Stimulated activated CD4-positive, alpha-beta T cell treated with anti-CD3 and anti-CD28 coated beads, TNF-alpha, amount 100 ng/mL, for 48 hours (primary cell): Measurements from ENCODE around the gene SMIM5.
A peak's percentile ranks its signal among the peaks of the same experiment; 100 is the strongest.

Source experiments
- DNase-seq, 3 donors: peaks; one replicate each; pipeline ENCODE4 v3.0.0-alpha.2; 2020; ENCODE audit warnings: low read depth in 3 of 3

SMIM5 gene

DNA sequence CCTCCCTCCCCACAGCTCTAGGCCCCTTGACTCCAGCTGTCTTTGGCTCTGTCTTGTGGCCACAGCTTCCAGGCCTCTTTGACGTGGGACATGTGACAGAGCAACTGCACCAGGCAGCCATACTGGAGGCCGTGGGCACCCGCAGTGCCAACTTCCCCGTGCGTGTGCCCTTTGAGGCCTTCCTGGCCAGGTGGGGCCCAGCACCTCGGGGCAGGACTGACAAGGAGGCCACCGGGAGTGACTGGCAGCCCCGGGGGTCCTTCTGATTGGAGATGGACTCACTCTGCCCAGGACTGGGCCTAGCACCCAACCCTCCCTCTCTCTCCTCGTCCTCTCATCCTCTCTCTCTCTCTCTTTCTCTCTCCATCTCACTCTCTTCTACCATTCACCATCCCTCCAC lies 30.1 kb upstream of the SMIM5 start:
- DNase-seq = no peak

DNA sequence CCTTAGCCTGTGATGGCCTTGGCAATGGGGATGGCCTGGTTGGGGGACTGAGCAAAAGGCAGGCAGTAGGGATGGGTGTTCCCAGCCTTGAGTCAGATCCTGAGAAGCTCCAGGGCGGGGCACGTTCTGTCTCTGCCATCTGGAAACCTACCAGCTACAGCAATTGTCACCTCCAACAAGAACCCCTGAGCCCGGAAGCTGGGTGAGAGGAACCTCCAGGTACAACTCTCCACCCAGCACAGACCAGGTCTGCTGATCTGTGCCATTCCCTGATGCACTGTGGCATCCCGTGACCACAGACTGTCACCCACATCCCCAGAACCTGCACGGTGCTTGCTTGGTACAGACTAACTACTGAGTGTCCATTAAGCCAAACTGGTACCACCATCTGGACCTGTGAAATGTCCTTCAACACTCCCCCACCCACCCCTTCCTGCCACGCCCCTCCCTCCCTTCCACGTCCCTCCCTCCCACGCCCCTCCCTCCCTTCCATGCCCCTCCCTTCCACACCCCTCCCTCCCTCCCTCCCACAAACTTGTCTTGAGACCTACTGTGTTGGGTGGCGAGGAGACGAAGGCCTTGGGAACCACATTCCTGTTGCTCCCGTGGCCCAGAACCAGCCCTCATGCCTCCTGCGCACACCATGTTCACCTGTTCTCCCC lies 29.1 kb upstream of the SMIM5 start:
- no peak for DNase-seq

DNA sequence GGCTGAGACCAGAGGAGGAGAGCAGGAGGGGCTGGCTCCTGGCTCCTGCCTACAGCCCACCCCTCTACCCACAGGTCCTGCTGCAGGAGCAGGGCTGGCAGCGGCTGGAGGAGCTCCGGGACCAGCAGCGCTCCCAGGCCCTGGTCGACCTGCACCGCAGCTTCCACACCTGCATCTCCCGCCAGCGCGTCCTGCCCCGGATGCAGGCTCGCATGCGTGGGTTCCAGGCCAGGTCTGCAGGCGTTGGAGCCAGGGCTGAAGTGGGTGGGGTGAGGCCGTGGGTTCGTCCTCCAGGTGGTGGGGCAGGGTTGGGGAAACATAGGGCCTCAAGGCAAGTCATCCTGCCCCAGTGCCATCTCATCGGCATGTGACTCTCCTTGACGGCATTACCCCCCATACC lies 27.4 kb upstream of the SMIM5 start:
- no peak for DNase-seq

DNA sequence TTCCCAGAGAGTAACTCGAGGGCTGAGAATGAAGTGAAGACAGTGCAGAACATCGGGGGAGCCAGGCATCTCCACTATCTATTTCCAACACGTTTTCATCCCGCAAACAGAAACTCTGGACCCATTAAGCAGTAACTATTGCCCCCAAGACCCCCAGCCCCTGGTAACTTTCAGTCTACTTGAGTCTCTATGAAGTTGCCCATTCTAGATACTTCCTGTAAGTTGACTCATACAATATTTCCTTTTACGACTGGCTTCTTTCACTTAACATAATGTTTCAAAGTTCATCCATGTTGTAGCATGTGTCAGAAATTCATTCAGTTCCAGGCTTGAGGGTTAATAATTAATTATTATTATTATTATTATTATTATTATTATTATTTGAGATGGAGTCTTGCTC lies 26.1 kb upstream of the SMIM5 start:
- DNase-seq = no peak

DNA sequence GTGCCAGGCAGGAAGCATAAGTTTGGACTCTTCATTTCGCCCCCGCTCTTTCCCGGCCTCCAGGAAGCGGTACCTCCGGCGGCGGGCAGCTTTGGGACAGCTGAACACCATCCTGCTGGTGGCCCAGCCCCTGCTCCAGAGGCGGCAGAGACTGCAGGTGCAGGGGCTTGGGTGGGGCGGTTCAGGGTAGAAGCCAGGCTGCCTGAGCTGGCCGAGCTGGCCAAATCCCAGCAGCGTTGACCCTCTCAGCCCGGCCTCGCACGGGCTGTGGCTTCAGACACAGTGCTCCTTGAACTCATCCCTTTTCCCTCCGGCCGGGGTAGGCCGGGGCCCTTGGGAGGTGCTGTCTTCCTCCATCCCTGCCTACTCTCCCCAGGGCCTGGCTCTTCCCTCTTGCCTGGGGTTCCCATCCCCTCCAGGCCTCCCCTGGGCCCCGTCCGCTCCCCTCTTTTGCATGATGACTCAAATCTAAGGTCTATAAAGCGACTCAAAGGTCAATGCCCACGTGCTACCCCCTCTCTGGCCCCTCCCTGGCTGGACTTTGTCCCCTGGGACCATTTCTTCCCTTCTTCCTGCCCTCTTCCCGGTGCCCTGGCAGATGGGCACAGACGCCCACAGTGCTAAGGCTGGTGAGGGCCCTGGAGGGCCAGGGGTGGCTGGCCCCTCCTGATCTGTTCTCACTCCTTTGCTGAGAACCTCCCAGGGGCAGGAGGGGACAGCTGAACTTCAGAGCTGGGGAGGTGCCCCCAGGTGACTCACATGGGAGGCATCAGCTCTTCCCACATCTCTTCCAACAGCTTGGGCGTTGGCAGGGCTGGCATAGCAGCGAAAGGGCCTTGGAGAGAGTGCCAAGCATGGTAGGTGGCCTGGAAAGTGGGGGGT lies 22.9 kb upstream of the SMIM5 start:
- DNase-seq = no peak

DNA sequence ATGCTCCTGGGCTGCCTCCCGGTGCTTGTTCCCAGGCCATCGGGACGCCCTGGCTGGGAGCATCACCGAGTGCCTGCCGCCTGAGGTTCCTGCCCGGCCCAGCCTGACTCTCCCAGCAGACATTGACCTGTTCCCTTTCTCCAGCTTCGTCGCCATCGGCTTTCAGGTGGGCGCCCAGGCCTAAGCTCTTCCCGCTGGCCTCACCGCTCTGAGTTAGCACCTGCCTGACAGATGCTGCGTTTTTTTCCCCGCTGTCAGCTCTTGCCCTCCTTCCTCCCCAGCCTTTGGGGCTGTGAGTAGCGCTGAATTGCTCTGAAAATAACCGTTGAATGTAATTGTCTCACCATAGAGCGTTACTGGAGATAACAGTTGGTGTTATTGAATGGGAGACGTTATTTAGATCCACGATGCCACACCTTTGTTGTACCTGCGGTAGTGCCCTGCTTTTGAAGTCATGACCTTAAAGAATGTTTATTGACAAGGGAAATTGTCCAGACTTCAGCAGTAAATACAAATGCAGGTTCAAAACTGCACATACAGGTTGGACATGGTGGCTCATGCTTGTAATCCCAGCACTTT lies 21.3 kb upstream of the SMIM5 start:
- DNase-seq = no peak

DNA sequence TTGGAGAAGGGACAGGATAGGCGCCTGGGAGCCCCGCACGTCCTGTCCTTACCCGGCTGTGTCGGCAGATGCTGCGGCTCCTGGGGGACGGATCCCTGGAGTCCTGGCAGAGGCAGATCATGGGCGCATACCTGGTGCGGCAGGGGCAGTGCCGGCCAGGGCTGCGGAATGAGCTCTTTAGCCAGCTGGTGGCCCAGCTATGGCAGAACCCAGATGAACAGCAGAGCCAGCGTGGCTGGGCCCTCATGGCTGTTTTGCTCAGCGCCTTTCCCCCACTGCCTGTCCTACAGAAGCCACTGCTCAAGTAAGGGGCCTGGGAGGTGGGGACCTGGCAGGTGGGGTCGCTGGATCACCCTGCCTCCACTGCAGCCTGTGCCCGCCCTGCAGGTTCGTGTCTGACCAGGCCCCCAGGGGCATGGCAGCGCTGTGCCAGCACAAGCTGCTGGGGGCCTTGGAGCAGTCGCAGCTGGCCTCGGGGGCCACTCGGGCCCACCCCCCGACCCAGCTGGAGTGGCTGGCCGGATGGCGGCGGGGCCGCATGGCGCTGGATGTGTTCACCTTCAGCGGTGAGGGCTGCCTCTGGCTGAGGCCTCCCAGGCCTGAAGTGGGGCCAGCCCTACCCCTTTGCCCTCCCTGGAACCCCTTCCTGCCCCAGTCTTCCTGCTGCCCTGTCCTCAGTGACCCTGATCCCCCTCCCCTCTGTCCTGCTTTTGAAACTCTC lies 20.2 kb upstream of the SMIM5 start:
- DNase-seq = no peak

DNA sequence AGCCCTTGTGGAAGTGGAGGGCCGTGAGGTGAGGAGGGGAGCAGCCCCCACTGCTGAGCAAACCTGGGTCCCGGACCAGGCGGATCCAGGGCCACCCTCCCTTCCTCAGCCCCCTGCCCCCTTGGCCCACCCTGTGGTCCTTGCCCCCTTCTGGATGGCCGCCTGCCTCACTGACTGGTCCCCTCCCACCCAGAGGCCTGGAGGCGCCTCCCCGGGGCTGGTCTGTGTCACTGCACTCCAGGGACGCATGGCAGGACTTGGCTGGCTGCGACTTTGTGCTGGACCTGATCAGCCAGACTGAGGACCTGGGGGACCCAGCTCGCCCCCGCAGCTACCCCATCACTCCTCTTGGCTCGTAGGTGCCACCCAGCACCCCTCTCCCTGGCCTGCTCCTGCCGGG lies 19.2 kb upstream of the SMIM5 start:
- no peak for DNase-seq

DNA sequence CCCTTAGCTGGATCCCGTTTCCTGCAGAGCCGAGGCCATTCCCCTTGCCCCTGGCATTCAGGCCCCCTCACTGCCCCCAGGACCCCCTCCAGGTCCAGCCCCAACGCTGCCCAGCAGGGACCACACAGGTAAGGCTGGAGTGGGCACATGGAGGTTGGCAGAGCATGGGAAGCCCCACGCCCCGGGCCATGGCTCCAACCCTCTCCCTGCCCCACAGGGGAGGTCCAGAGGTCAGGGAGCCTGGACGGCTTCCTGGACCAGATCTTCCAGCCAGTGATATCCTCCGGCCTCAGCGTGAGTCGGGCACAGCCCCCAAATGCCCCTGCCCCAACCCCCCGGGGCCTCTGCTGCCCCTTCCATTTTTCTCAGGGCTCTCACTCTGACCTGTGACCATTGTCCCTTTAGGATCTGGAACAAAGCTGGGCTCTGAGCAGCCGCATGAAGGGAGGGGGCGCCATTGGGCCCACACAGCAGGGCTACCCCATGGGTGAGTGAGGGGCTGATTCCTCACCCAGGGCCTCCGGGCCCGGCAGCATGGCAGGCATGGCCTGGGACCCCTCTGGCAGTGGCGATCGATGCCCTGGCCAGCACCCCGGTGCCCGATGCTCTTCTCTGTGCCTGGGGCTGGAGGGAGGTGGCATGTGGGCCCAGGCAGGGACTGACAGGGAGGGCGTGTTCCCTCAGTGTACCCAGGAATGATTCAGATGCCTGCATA lies 18.5 kb upstream of the SMIM5 start:
- no peak for DNase-seq

DNA sequence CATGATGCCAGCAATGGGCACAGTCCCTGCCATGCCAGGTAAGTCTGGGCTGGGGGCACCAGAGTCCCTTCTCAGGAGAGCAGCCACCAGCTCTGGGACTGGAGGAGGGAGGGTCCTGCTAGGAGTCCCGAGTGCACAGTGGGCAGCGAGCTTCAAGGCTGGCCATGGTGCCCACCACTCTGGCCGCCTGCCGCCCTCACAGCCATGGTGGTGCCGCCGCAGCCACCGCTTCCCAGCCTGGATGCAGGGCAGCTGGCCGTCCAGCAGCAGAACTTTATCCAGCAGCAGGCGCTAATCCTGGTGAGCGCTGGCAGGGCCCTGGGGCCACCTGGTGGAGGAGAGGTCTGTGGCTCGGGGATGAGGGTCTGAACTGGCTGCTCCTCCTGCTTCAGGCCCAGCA lies 17.9 kb upstream of the SMIM5 start:
- no peak for DNase-seq

DNA sequence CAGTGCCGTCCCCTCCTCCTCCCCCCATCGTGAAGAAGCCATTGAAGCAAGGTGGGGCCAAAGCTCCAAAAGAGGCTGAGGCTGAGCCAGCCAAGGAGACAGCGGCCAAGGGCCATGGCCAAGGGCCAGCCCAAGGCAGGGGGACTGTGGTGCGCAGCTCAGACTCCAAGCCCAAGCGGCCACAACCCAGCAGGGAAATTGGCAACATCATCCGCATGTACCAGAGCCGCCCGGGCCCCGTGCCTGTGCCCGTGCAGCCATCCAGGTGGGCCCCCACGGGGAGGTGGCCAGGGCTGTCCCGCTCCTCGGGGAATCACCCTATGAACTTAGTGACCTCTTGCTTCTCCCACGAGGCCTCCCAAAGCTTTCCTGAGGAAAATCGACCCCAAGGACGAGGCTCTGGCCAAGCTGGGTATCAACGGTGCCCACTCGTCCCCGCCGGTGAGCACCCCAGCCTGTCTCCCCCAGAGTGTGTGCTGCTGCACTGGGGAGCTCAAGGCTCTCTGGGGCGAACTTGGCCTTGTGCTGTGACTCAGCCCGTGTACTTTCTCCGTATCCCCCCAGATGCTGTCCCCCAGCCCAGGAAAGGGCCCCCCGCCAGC lies 16.6 kb upstream of the SMIM5 start:
- DNase-seq = no peak

DNA sequence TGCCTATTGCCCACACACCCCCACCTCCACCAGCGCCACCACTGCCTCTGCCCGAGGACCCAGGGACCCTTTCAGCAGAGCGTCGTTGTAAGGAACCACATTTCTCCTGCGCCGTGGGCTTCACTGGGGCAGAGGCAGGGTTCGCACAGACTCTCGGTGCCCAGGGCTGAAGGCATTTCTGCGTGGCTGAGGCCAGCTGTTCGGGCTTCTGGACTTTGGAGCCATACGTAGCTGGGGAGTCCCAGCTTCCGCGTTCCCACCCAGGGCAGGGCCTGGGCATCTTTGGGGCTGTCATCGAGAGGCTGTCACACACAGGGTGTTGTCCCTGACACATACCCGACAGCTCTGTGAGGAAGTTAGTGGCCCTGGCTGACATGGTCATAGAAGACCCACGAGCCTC lies 16.0 kb upstream of the SMIM5 start:
- DNase-seq = no peak

DNA sequence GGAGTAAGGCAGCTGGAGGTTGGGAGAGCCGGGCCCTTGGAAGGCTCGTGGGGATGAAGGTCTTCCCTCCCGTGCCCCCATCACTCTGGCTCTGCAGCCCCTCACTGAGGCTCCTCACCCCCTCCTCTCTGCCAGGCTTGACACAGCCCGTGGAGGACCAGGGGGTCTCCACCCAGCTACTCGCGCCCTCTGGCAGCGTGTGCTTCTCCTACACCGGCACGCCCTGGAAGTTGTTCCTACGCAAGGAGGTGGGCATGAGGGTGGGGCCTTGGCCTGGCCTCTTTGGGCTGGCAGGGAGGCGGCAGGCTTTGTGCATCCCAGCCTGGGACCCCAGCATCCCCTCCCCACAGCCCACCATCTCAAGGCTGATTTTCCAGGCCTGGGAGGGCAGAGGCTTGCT lies 15.6 kb upstream of the SMIM5 start:
- no peak for DNase-seq

DNA sequence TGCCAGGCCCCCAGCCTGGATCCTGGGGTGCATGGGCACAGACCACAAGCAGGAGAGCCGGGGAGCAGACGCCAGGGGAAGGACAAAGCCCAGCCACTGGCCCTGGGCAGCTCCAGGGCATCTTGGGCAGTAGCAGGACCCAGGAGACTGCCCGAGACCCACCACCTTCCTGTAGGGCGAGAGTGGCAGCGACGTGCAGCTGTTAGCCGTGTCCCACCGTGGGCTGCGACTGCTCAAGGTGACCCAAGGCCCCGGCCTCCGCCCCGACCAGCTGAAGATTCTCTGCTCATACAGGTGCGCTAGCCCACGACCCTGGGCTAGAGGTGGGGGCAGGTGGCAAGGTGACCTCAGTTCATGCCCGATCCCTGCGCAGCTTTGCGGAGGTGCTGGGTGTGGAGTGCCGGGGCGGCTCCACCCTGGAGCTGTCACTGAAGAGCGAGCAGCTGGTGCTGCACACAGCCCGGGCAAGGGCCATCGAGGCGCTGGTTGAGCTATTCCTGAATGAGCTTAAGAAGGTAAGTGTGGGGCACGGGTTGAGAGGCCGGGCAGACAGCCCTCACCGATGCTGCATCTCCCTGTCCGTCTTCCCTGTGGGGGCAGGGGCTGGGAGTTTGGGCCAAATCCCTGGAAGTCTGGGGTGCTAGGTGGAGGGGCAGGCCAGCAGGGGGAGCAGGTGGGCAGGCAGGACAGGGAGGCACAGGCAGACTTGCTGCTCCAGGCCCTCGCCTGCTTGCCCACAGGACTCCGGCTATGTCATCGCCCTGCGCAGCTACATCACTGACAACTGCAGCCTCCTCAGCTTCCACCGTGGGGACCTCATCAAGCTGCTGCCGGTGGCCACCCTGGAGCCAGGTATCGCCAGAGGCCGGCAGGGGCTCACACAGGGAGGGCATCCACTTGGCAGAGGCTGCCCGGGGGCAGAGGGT lies 13.5 kb upstream of the SMIM5 start:
- peak in 1 of 3 donors; percentile 20 for DNase-seq

DNA sequence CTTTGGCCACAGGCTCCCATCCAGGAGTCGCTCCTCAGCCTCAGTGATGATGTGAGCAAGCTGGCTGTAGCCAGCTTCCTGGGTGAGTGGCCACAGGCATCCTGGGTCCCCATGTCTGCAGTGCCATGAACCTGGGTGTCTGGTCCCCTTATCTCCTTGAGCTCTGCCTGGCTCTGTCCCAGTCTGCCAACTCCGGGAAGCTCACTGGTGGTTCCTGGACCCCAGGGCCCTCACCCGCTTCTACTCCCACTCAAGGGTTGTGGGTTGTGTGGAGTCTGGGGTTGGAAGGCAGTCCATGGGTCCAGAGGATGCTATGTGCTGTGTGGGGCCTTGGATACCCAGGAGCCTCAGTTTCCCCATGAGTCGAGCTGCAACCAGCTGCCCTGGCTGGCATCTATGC lies 11.7 kb upstream of the SMIM5 start:
- no peak for DNase-seq

DNA sequence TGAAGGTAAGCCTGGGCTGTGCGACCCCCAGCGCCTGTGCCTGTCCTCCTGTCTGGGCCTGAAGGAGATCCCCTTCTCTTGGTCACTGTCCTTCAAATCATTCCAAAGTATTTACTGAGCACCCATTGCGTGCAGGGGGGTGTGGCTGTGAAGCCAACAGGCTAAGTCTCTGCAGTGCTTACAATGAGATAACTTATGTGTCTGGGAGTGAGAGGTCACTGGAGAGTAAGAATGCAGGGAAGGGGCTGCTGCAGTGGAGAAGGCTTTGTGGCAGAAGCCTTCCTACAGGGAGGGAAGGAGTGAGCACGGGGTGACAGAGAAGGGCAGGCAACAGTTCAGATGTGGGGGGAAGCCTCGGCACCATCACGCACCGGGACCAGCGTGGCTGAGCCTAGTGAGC lies 11.2 kb upstream of the SMIM5 start:
- DNase-seq = no peak

DNA sequence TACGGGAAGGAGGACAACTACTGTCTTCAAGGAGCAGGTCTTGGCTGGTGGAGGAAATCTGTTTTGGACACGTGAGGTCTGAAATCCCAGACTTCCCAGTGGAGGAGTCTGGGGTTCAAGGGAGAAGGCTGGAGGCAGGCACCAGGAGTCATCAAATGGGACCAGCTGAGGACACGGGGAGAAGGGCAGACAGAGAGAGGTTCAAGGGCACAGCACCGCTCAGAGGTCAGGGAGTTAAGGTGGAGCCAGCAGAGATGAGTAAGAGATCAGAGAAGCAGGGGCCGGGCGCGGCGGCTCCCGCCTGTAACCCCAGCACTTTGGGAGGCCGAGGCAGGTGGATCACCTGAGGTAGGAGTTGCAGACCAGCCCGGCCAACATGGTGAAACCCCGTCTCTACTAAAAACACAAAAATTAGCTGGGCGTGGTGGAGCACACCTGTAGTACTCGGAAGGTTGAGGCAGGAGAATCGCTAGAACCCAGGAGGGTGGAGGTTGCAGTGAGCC lies 10.4 kb upstream of the SMIM5 start:
- DNase-seq = no peak

DNA sequence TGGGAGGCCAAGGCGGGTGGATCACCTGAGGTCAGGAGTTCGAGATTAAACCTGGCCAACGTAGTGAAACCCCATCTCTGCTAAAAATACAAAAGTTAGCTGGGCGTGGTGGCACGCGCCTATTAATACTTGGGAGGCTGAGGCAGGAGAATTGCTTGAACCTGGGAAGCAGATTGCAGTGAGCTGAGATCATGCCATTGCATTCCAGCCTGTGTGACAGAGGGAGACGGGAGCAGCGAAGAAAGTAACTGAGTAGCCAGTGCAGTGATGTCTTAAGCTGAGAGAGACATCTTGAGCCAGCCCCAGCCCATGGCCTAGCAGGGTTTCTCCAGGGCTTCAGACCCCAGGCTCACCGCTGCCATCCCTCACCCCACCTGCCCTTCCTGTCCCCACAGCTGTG lies 9.8 kb upstream of the SMIM5 start:
- no peak for DNase-seq

DNA sequence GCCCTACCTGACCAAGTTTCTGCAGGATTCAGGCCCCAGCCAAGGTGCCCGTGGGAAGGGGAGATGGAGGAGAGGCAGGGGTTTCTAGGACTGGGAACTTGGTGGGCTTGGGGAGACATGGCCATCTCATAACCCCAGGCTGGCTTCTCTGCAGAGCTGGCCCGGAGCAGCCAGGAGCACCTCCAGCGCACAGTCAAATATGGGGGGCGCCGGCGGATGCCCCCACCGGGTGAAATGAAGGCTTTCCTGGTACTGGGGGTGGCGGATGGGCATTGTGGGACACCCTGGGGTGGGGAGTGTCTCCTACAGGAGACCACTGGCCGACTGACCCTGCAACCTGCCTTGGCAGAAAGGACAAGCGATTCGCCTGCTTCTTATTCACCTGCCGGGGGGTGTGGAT lies 9.2 kb upstream of the SMIM5 start:
- no peak for DNase-seq

DNA sequence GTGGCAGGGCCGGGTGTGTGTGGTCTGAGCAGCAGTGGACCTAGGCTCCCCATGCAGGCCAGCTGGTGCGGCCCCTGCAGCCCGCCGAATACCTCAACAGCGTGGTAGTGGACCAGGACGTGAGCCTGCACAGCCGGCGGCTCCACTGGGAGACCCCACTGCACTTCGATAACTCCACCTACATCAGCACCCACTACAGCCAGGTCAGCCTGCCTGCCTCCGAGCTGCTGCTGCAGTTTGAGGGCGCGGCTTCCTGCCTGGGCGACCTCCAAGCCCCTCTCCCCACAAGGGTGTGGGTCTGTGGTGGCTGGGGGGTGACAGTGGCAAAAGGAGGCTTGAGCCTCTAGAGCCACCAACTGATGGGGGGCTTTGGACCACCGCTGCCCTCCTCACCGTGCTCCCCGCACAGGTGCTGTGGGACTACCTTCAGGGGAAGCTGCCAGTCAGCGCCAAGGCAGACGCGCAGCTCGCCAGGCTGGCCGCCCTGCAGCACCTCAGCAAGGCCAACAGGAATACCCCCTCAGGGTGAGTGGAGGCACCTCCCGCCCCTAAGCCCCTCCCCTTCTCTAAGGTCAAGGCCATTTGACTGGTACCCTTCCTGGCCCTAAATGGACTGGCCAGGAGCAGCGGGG lies 8.4 kb upstream of the SMIM5 start:
- DNase-seq = no peak
